Hepatocyte (in vitro differentiated cells): Measurements from ENCODE around the gene LEMD2. TPM values are rescaled to one million over a fixed set of nuclear protein-coding genes. Genes with fewer than 3 reads are reported as not detected.

ENCODE experiments used
- DNase-seq: peaks from one replicate; pipeline ENCODE4 v3.0.0-alpha.2; 2016; ENCODE audit warnings: low spot score
- H2AFZ ChIP-seq: fragments of 200-600 bp; sonication (generic); 2 replicates; pipeline ENCODE4 v1.6.0; 2016; ENCODE audit warnings: antibody characterized with exemption, mild to moderate bottlenecking
- H3K27ac ChIP-seq: fragments of 200-600 bp; sonication (generic); 2 replicates; pipeline ENCODE4 v1.5.1; 2016; ENCODE audit warnings: mild to moderate bottlenecking
- H3K27me3 ChIP-seq: fragments of 200-600 bp; sonication (generic); 2 replicates; pipeline ENCODE4 v1.6.1; 2016
- H3K36me3 ChIP-seq: fragments of 200-600 bp; sonication (generic); replicated peaks from 2 replicates; pipeline ENCODE4 v1.5.1; 2016; ENCODE audit warnings: low read depth; ENCODE audit not compliant: insufficient read depth
- H3K4me1 ChIP-seq: fragments of 200-600 bp; sonication (generic); 2 replicates; pipeline ENCODE4 v1.5.1; 2016; ENCODE audit warnings: mild to moderate bottlenecking, moderate library complexity; ENCODE audit not compliant: insufficient read depth
- H3K4me2 ChIP-seq: fragments of 200-600 bp; sonication (generic); 2 replicates; pipeline ENCODE4 v1.6.0; 2016
- H3K4me3 ChIP-seq: fragments of 200-600 bp; sonication (generic); 2 replicates; pipeline ENCODE4 v1.5.1; 2016; ENCODE audit warnings: mild to moderate bottlenecking
- H3K79me2 ChIP-seq: fragments of 200-600 bp; sonication (generic); 2 replicates; pipeline ENCODE4 v1.6.0; 2017; ENCODE audit warnings: mild to moderate bottlenecking
- H3K9me2 ChIP-seq: fragments of 200-600 bp; sonication (generic); replicated peaks from 2 replicates; pipeline ENCODE4 v1.6.0; 2017; ENCODE audit warnings: mild to moderate bottlenecking; ENCODE audit not compliant: insufficient read depth
- H3K9me3 ChIP-seq: fragments of 200-600 bp; sonication (generic); 2 replicates; pipeline ENCODE4 v1.5.1; 2016; ENCODE audit warnings: low read depth, mild to moderate bottlenecking
- H4K20me1 ChIP-seq: fragments of 200-600 bp; sonication (generic); 2 replicates; pipeline ENCODE4 v1.6.0; 2016; ENCODE audit warnings: mild to moderate bottlenecking; ENCODE audit not compliant: insufficient read depth, poor library complexity, severe bottlenecking
- EZH2 ChIP-seq: fragments of 200-600 bp; sonication (generic); IDR thresholded peaks from 2 replicates; pipeline ENCODE4 v1.6.1; 2016; ENCODE audit warnings: antibody characterized with exemption, mild to moderate bottlenecking, borderline replicate concordance
- EZH2phosphoT487 ChIP-seq: fragments of 200-600 bp; sonication (generic); IDR thresholded peaks from one replicate; pipeline ENCODE4 v1.6.1; 2018; ENCODE audit warnings: antibody characterized with exemption, mild to moderate bottlenecking, low read depth, moderate library complexity; ENCODE audit not compliant: unreplicated experiment, severe bottlenecking
- WGBS: methylation state at CpG from one replicate; pipeline ENCODE4 v1.1.6; 2016; ENCODE audit warnings: low lambda C conversion rate; ENCODE audit errors: missing lambda C conversion rate; 5-methylcytosine and 5-hydroxymethylcytosine counted together
- polyA plus RNA-seq: library from polyadenylated mRNA; unstranded; fragments of >200 nt; fragmentation: Nextera tagmentation; extraction: Ambion mirVana; gene quantifications from 2 replicates; pipeline ENCODE4 v1.2.1, GENCODE V29; 2016
- total RNA-seq: library from RNA; depleted of rRNA; stranded (reverse); fragments of >200 nt; gene quantifications from 2 replicates; pipeline ENCODE4 v1.2.3, GENCODE V29; 2014
- TF ChIP-seq, protein P1 (sequence below): fragments of 200-600 bp; sonication (generic); IDR thresholded peaks from 2 replicates; pipeline ENCODE4 v1.5.1; 2016; ENCODE audit warnings: antibody characterized with exemption, mild to moderate bottlenecking; ENCODE audit not compliant: poor library complexity

LEMD2 gene
- total and polyA plus RNA-seq, 2 experiments from 2014 or later = 38.1 to 66.3 TPM

DNA sequence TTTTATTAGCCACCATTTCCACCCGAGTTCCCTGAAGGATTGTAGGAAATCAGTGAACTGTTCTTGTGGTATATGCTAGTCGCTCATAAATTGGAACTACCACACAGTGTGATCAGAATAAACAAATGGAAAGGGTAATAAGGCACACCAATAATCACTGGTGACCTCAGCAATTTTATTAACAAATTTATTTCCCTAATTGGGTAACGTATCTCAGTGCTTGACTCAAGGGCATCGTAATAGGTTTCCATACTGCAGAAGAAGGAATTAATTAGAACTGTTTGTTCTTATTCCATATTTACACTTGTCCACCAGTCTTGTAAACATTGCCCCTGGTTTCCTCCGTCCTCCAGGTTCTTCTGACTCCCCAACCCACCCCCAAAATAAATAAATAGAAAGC is 67.4 kb downstream of the LEMD2 start:
- Histone ChIP-seq H3K27ac (no peak overlapping the region), H3K36me3 (no peaks in the 10 kb centered on the region), H3K9me3 (no peaks in the 10 kb centered on the region), H3K9me2 (no peaks in the 10 kb centered on the region), H3K27me3 (no peaks in the 10 kb centered on the region), H2AFZ (no peak overlapping the region), H3K4me2 (no peak overlapping the region), H3K79me2 (no peaks in the 10 kb centered on the region), H4K20me1 (no peaks in the 10 kb centered on the region), H3K4me3 (no peak overlapping the region), H3K4me1 (peaks cover 13% of the 10 kb centered on the region)
- TF ChIP-seq, protein P1, sequence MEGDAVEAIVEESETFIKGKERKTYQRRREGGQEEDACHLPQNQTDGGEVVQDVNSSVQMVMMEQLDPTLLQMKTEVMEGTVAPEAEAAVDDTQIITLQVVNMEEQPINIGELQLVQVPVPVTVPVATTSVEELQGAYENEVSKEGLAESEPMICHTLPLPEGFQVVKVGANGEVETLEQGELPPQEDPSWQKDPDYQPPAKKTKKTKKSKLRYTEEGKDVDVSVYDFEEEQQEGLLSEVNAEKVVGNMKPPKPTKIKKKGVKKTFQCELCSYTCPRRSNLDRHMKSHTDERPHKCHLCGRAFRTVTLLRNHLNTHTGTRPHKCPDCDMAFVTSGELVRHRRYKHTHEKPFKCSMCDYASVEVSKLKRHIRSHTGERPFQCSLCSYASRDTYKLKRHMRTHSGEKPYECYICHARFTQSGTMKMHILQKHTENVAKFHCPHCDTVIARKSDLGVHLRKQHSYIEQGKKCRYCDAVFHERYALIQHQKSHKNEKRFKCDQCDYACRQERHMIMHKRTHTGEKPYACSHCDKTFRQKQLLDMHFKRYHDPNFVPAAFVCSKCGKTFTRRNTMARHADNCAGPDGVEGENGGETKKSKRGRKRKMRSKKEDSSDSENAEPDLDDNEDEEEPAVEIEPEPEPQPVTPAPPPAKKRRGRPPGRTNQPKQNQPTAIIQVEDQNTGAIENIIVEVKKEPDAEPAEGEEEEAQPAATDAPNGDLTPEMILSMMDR = no peak
- no peak for TF ChIP-seq EZH2phosphoT487
- no peak for TF ChIP-seq EZH2
- 55% methylated on average over 5 of the region's 5 CpGs for WGBS
- DNase-seq = no peak

Other genes with a start within 250 kb of the LEMD2 start
- 18.6 and 24.0 TPM in 2 replicates for gene BAK1, start 208.9 kb downstream of the LEMD2 start, total RNA-seq
- 23.6 and 33.1 TPM in 2 replicates for gene BAK1, start 208.9 kb downstream of the LEMD2 start, polyA plus RNA-seq
- 27.3 and 39.6 TPM in 2 replicates for gene ITPR3, start 167.8 kb downstream of the LEMD2 start, total RNA-seq
- 14.8 and 16.5 TPM in 2 replicates for gene ITPR3, start 167.8 kb downstream of the LEMD2 start, polyA plus RNA-seq
- gene UQCC2, start 77.4 kb downstream of the LEMD2 start, total RNA-seq = 33.0 and 44.7 TPM in 2 replicates
- gene UQCC2, start 77.4 kb downstream of the LEMD2 start, polyA plus RNA-seq = 147 and 151 TPM in 2 replicates
- 7.9 and 9.5 TPM in 2 replicates for gene IP6K3, start 42.2 kb downstream of the LEMD2 start, total RNA-seq
- 21.1 and 25.3 TPM in 2 replicates for gene IP6K3, start 42.2 kb downstream of the LEMD2 start, polyA plus RNA-seq
- gene MLN, start 14.9 kb upstream of the LEMD2 start, total RNA-seq = 2.3 and 6.7 TPM in 2 replicates
- 0.86 and 1.1 TPM in 2 replicates for gene MLN, start 14.9 kb upstream of the LEMD2 start, polyA plus RNA-seq